Neural progenitor cell (in vitro differentiated cells): ENCODE data around the gene MCRIP2.
A peak's percentile ranks its signal among the peaks of the same experiment; 100 is the strongest.

ENCODE experiments used
- CTCF ChIP-seq: fragments of 200-600 bp; sonication (generic); IDR thresholded peaks from 2 replicates; pipeline ENCODE4 v1.5.1; 2017; ENCODE audit warnings: antibody characterized with exemption, mild to moderate bottlenecking
- EZH2 ChIP-seq: fragments of 200-600 bp; sonication (generic); IDR thresholded peaks from 2 replicates; pipeline ENCODE4 v1.6.1; 2017; ENCODE audit warnings: antibody characterized with exemption, mild to moderate bottlenecking, moderate library complexity
- EZH2phosphoT487 ChIP-seq: fragments of 200-600 bp; sonication (generic); IDR thresholded peaks from 2 replicates; pipeline ENCODE4 v1.6.1; 2017; ENCODE audit warnings: antibody characterized with exemption

GRCh38 chr16:680967-681745, 39.5 kb downstream of the MCRIP2 start:
- peak; percentile 26 for TF ChIP-seq CTCF
- no peak for TF ChIP-seq EZH2
- TF ChIP-seq EZH2phosphoT487, result no peak
